ENCODE measurements around the gene ZNF451. TPM values are rescaled to one million over a fixed set of nuclear protein-coding genes. Genes with fewer than 3 reads are reported as not detected.

The ZNF451 gene
- total RNA-seq, 1 experiment from 2014 or later, result 34.5 TPM

- ATAC-seq, result peak; percentile 70
- Histone ChIP-seq H3K27me3 (ENCODE audit: low read length) (no peaks in the 10 kb centered on the region), H3K9me3 (ENCODE audit: low read length) (no peaks in the 10 kb centered on the region), H3K36me3 (ENCODE audit: low read depth, low read length) (peaks cover 15% of the 10 kb centered on the region; the same call in 1 of the 2 replicates), H3K27ac (ENCODE audit: low read length) (no peak overlapping the region), H3K79me2 (ENCODE audit: low read length) (no peaks in the 10 kb centered on the region), H4K20me1 (ENCODE audit: low read length) (no peaks in the 10 kb centered on the region), H2AFZ (ENCODE audit: low read length) (no peak overlapping the region), H3K9ac (ENCODE audit: low read length) (no peak overlapping the region), H3K9me2 (replicated peaks; ENCODE audit: low read length) (no peaks in the 10 kb centered on the region), H3K4me2 (ENCODE audit: low read length) (no peak overlapping the region), H3F3A (ENCODE audit: low read length, unreplicated experiment) (no peaks in the 10 kb centered on the region), H3K4me1 (ENCODE audit: insufficient read depth, low read length) (no peaks in the 10 kb centered on the region), H3K4me3 (ENCODE audit: low read length) (no peak overlapping the region)
- BruUV-seq (replicated peaks), result TSS peak; percentile 28
- DNase-seq, result peak; percentile 45
- ChIA-PET CTCF (interaction anchor here (0.6 to 1.5 kb wide), 4 partner anchors 12 to 286 kb away, joined by 3 to 8 read pairs (median 4); no protein-coding TSS in a partner anchor), POLR2A (ENCODE audit: unreplicated experiment) (no interaction called here)
- TF ChIP-seq EZH2 (IDR thresholded peaks at IDR 0.05; ENCODE audit: low read length, unreplicated experiment) (no peak), CTCF (conservative IDR thresholded peaks at IDR 0.05; ENCODE audit: low read depth, low read length) (peak; percentile 64)
- intact Hi-C loops (cut with micrococcal nuclease), result loop anchor here (1.0 to 2.0 kb wide), 3 partner anchors 31 to 126 kb away; no protein-coding TSS in a partner anchor
Measured at GRCh38 chr6:57190140-57190539, 100.2 kb downstream of the ZNF451 start.

DNA sequence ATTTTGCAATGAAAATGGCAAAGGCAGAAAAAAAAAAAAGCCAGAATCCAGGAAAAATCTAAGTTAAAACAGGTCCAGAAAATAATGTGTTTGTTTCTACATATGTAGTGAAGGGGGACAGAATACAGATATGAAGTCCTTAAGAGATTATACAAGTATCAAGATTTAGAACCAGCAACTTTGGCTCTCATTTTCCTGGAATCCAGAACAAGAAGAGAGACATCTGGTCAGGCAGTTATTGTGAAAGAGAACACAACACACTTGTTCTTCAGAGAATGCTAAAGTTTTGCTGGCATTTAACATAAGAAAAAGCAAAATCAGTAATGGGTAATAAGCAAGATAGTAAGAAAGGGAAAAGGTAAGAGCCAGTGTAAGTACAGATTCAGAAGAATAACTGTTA lies 103.2 kb downstream of the ZNF451 start:
- ChIA-PET CTCF (no interaction called here), POLR2A (ENCODE audit: unreplicated experiment) (no interaction called here)
- no peak overlapping the region for H3K27ac ChIP-seq (ENCODE audit: low read length)
- H3K9me3 ChIP-seq (ENCODE audit: low read length), result no peaks in the 10 kb centered on the region
- intact Hi-C loops (cut with micrococcal nuclease), result no loop called here
- no peaks in the 10 kb centered on the region for H3K79me2 ChIP-seq (ENCODE audit: low read length)
- H3F3A ChIP-seq (ENCODE audit: low read length, unreplicated experiment), result no peaks in the 10 kb centered on the region
- H2AFZ ChIP-seq (ENCODE audit: low read length), result no peak overlapping the region
- no peaks in the 10 kb centered on the region for H4K20me1 ChIP-seq (ENCODE audit: low read length)
- H3K4me2 ChIP-seq (ENCODE audit: low read length), result no peak overlapping the region
- BruUV-seq (replicated peaks), result no TSS peak
- no peaks in the 10 kb centered on the region for H3K27me3 ChIP-seq (ENCODE audit: low read length)
- no peaks in the 10 kb centered on the region for H3K4me1 ChIP-seq (ENCODE audit: insufficient read depth, low read length)
- no peak overlapping the region for H3K9ac ChIP-seq (ENCODE audit: low read length)
- no peak for ATAC-seq
- H3K36me3 ChIP-seq (ENCODE audit: low read depth, low read length), result peaks cover 9% of the 10 kb centered on the region; the same call in 1 of the 2 replicates
- no peak for TF ChIP-seq EZH2 (IDR thresholded peaks at IDR 0.05; ENCODE audit: low read length, unreplicated experiment)
- TF ChIP-seq CTCF (conservative IDR thresholded peaks at IDR 0.05; ENCODE audit: low read depth, low read length), result no peak
- no peak for TF ChIP-seq EZH2phosphoT487 (IDR thresholded peaks at IDR 0.05; ENCODE audit: borderline replicate concordance, low read length)
- H3K4me3 ChIP-seq (ENCODE audit: low read length), result no peak overlapping the region
- DNase-seq, result no peak
- no peaks in the 10 kb centered on the region for H3K9me2 ChIP-seq (replicated peaks; ENCODE audit: low read length)

GRCh38 chr6:57195457-57195856 lies 105.5 kb downstream of the ZNF451 start:
- H3K4me2 ChIP-seq (ENCODE audit: low read length), result no peak overlapping the region
- CTCF ChIA-PET, result no interaction called here
- POLR2A ChIA-PET (ENCODE audit: unreplicated experiment), result no interaction called here

More at GRCh38 chr6:57195457-57195856, 105.5 kb downstream of the ZNF451 start:
- H3K9me3 ChIP-seq (ENCODE audit: low read length), result no peaks in the 10 kb centered on the region
- H3K27me3 ChIP-seq (ENCODE audit: low read length), result no peaks in the 10 kb centered on the region
- H3K27ac ChIP-seq (ENCODE audit: low read length), result no peak overlapping the region
- H3K4me1 ChIP-seq (ENCODE audit: insufficient read depth, low read length), result no peaks in the 10 kb centered on the region
- no peak for DNase-seq
- H3K9ac ChIP-seq (ENCODE audit: low read length), result no peak overlapping the region
- TF ChIP-seq EZH2phosphoT487 (IDR thresholded peaks at IDR 0.05; ENCODE audit: borderline replicate concordance, low read length) (no peak), EZH2 (IDR thresholded peaks at IDR 0.05; ENCODE audit: low read length, unreplicated experiment) (no peak), CTCF (conservative IDR thresholded peaks at IDR 0.05; ENCODE audit: low read depth, low read length) (no peak)
- no peak for ATAC-seq
- H3K36me3 ChIP-seq (ENCODE audit: low read depth, low read length), result peaks cover 4% of the 10 kb centered on the region; the same call in 1 of the 2 replicates
- BruUV-seq (replicated peaks), result no TSS peak
- intact Hi-C loops (cut with micrococcal nuclease), result no loop called here
- no peaks in the 10 kb centered on the region for H3K9me2 ChIP-seq (replicated peaks; ENCODE audit: low read length)
- H3K4me3 ChIP-seq (ENCODE audit: low read length), result no peak overlapping the region
- no peak overlapping the region for H2AFZ ChIP-seq (ENCODE audit: low read length)
- no peaks in the 10 kb centered on the region for H3F3A ChIP-seq (ENCODE audit: low read length, unreplicated experiment)
- no peaks in the 10 kb centered on the region for H4K20me1 ChIP-seq (ENCODE audit: low read length)
- no peaks in the 10 kb centered on the region for H3K79me2 ChIP-seq (ENCODE audit: low read length)
